Smooth muscle cell (in vitro differentiated cells): Measurements from ENCODE around the gene BNC2. TPM values are rescaled to one million over a fixed set of nuclear protein-coding genes. Genes with fewer than 3 reads are reported as not detected.

Source experiments
- DNase-seq: peaks from one replicate; lab custom pipeline; 2025; ENCODE audit not compliant: unreplicated experiment; lab: John Stamatoyannopoulos, UW
- H2AFZ ChIP-seq: fragments of 200-600 bp; sonication (generic); 2 replicates; pipeline ENCODE4 v1.6.0; 2016; ENCODE audit warnings: antibody characterized with exemption, low read depth, mild to moderate bottlenecking
- H3F3A ChIP-seq: fragments of 200-600 bp; sonication (generic); 2 replicates; pipeline ENCODE4 v1.6.0; 2017; ENCODE audit warnings: antibody characterized with exemption, low read depth
- H3K27ac ChIP-seq: fragments of 200-600 bp; sonication (generic); 2 replicates; pipeline ENCODE4 v1.5.1; 2016; ENCODE audit warnings: low read depth, mild to moderate bottlenecking
- H3K27me3 ChIP-seq: fragments of 200-600 bp; sonication (generic); 2 replicates; pipeline ENCODE4 v1.6.1; 2016; ENCODE audit warnings: low read depth, mild to moderate bottlenecking
- H3K36me3 ChIP-seq: fragments of 200-600 bp; sonication (generic); 2 replicates; pipeline ENCODE4 v1.5.1; 2016; ENCODE audit warnings: low read depth
- H3K4me1 ChIP-seq: fragments of 200-600 bp; sonication (generic); 2 replicates; pipeline ENCODE4 v1.5.1; 2016; ENCODE audit warnings: low read depth
- H3K4me2 ChIP-seq: fragments of 200-600 bp; sonication (generic); 2 replicates; pipeline ENCODE4 v1.6.0; 2016; ENCODE audit warnings: mild to moderate bottlenecking
- H3K4me3 ChIP-seq: fragments of 200-600 bp; sonication (generic); 2 replicates; pipeline ENCODE4 v1.5.1; 2016; ENCODE audit warnings: mild to moderate bottlenecking
- H3K79me2 ChIP-seq: fragments of 200-600 bp; sonication (generic); 2 replicates; pipeline ENCODE4 v1.6.0; 2016; ENCODE audit warnings: low read depth, mild to moderate bottlenecking
- H3K9ac ChIP-seq: fragments of 200-600 bp; sonication (generic); 2 replicates; pipeline ENCODE4 v1.6.0; 2016; ENCODE audit warnings: low read depth
- H3K9me3 ChIP-seq: fragments of 200-600 bp; sonication (generic); replicated peaks from 2 replicates; pipeline ENCODE4 v1.5.1; 2016; ENCODE audit warnings: low read depth
- H4K20me1 ChIP-seq: fragments of 200-600 bp; sonication (generic); 2 replicates; pipeline ENCODE4 v1.6.0; 2016; ENCODE audit warnings: low read depth
- CTCF ChIP-seq: fragments of 200-600 bp; sonication (generic); IDR thresholded peaks from 2 replicates; pipeline ENCODE4 v1.5.1; 2017; ENCODE audit warnings: borderline replicate concordance, mild to moderate bottlenecking, antibody characterized with exemption; ENCODE audit not compliant: insufficient read depth, poor library complexity, severe bottlenecking
- WGBS: methylation state at CpG from one replicate; pipeline ENCODE4 v1.1.7; 2016; ENCODE audit warnings: low lambda C conversion rate; 5-methylcytosine and 5-hydroxymethylcytosine counted together
- polyA plus RNA-seq: library from polyadenylated mRNA; unstranded; fragments of >200 nt; fragmentation: Nextera tagmentation; extraction: Ambion mirVana; gene quantifications from 2 replicates; pipeline ENCODE4 v1.2.1, GENCODE V29; 2016
- total RNA-seq: library from RNA; depleted of rRNA; stranded (reverse); fragments of >200 nt; gene quantifications from 2 replicates; pipeline ENCODE4 v1.2.3, GENCODE V29; 2014

The BNC2 gene
- total and polyA plus RNA-seq, 2 experiments from 2014 or later, result 11.6 to 13.5 TPM

GRCh38 chr9:16653491-16654399 lies 216.7 kb downstream of the BNC2 start:
- Histone ChIP-seq H3K9me3 (no peaks in the 10 kb centered on the region), H3K4me2 (peak overlapping the region; percentile 43), H2AFZ (no peak overlapping the region), H3K4me3 (peak overlapping the region; percentile 23), H3K27me3 (no peaks in the 10 kb centered on the region), H3K27ac (no peak overlapping the region), H4K20me1 (no peaks in the 10 kb centered on the region), H3K9ac (no peak overlapping the region), H3K79me2 (no peaks in the 10 kb centered on the region), H3F3A (no peaks in the 10 kb centered on the region), H3K36me3 (no peaks in the 10 kb centered on the region), H3K4me1 (peaks cover 7% of the 10 kb centered on the region)
- WGBS, result 52% methylated on average over 13 of the region's 13 CpGs
- no peak for TF ChIP-seq CTCF
- no peak for DNase-seq

DNA sequence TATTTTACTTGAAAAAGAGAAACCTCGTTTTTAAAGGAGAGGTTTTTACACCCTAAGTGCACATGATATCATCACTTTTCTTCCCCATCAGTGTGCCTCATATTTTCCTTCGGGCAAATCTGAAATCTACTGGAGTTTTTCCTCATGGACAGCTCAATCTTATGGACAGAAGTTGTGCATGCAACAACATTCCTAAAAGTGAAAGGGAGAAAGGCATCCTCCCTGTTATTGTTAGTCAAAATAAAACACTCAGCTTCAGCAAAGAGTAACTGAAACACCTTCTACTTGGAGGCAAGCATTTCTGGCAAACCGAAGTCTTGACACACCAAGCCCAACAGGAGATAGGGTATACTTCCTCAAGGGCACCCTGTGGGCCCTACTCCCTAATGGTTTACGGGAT lies 217.9 kb downstream of the BNC2 start:
- no peak for DNase-seq

GRCh38 chr9:16651446-16651964 lies 219.0 kb downstream of the BNC2 start:
- H3F3A ChIP-seq, result no peaks in the 10 kb centered on the region
- no peak overlapping the region for H3K9ac ChIP-seq
- H3K4me3 ChIP-seq, result no peak overlapping the region
- 84% methylated on average over 5 of the region's 5 CpGs for WGBS
- peaks cover 7% of the 10 kb centered on the region for H3K4me1 ChIP-seq
- no peaks in the 10 kb centered on the region for H3K27me3 ChIP-seq
- H3K79me2 ChIP-seq, result no peaks in the 10 kb centered on the region
- H3K4me2 ChIP-seq, result no peak overlapping the region
- DNase-seq, result no peak
- H3K9me3 ChIP-seq, result no peaks in the 10 kb centered on the region
- H3K27ac ChIP-seq, result no peak overlapping the region
- TF ChIP-seq CTCF, result no peak
- no peak overlapping the region for H2AFZ ChIP-seq
- no peaks in the 10 kb centered on the region for H4K20me1 ChIP-seq
- no peaks in the 10 kb centered on the region for H3K36me3 ChIP-seq

More for the DNA sequence above, 217.9 kb downstream of the BNC2 start:
- no peaks in the 10 kb centered on the region for H3K36me3 ChIP-seq
- H2AFZ ChIP-seq, result no peak overlapping the region
- H3K4me1 ChIP-seq, result peaks cover 7% of the 10 kb centered on the region
- WGBS, result 68% methylated on average over 4 of the region's 4 CpGs
- H3K4me3 ChIP-seq, result no peak overlapping the region
- no peak for TF ChIP-seq CTCF
- no peaks in the 10 kb centered on the region for H4K20me1 ChIP-seq
- no peak overlapping the region for H3K9ac ChIP-seq
- no peaks in the 10 kb centered on the region for H3K79me2 ChIP-seq
- H3K27me3 ChIP-seq, result no peaks in the 10 kb centered on the region
- no peak overlapping the region for H3K27ac ChIP-seq
- H3K4me2 ChIP-seq, result no peak overlapping the region
- no peaks in the 10 kb centered on the region for H3K9me3 ChIP-seq
- H3F3A ChIP-seq, result no peaks in the 10 kb centered on the region
